ENCODE data around the gene GPR3. TPM values are rescaled to one million over a fixed set of nuclear protein-coding genes. Genes with fewer than 3 reads are reported as not detected.

GPR3 gene
- total RNA-seq, 1 experiment from 2014 or later: 0.95 TPM

GRCh38 chr1:27377760-27378495, 14.5 kb upstream of the GPR3 start:
- ChIA-PET CTCF (interaction anchor here (0.6 kb wide), 1 partner anchor 11 kb away, joined by 3 read pairs; no protein-coding TSS in a partner anchor), POLR2A (interaction anchor here (0.6 kb wide), 1 partner anchor 34 kb away, joined by 4 read pairs; no protein-coding TSS in a partner anchor)
- Histone ChIP-seq H3K4me1 (ENCODE audit: control insufficient read depth, insufficient read depth, low read length) (no peaks in the 10 kb centered on the region), H3K36me3 (ENCODE audit: control insufficient read depth, insufficient read depth, low read length) (no peaks in the 10 kb centered on the region), H3K4me3 (ENCODE audit: low read depth in 2 of 2, low read length in 2 of 2) (no peak overlapping the region), H3K9me3 (ENCODE audit: control insufficient read depth, insufficient read depth, low read depth, low read length) (no peaks in the 10 kb centered on the region), H3K27ac (ENCODE audit: low read length) (no peak overlapping the region), H3K27me3 (ENCODE audit: control insufficient read depth, insufficient read depth, low read length) (no peaks in the 10 kb centered on the region)
- no peak for DNase-seq (ENCODE audit: low read depth, low spot score)
- intact Hi-C loops (cut with micrococcal nuclease; ENCODE audit: unreplicated experiment): no loop called here
- no TSS peak for BruUV-seq (replicated peaks)
- ATAC-seq: no peak
- no peak for TF ChIP-seq REST (IDR thresholded peaks at IDR 0.05; ENCODE audit: insufficient read depth in 1 of 2, low read depth in 2 of 2, low read length in 1 of 2)
- TF ChIP-seq CTCF (IDR thresholded peaks at IDR 0.05): no peak
- no peak for TF ChIP-seq TCF7L2 (IDR thresholded peaks at IDR 0.05; ENCODE audit: low read depth, low read length)
- TF ChIP-seq POLR2AphosphoS5 (IDR thresholded peaks at IDR 0.05; ENCODE audit: low read depth, low read length): no peak
- no peak for TF ChIP-seq SIN3A (IDR thresholded peaks at IDR 0.05; ENCODE audit: borderline replicate concordance, insufficient read depth, low read depth, low read length)
- in situ Hi-C loops (cut with HindIII; ENCODE audit: low pct_unique_long_range_greater_than_20kb, low sequenced_read_pairs): no loop called here

- Histone ChIP-seq H3K27ac (ENCODE audit: low read length) (no peak overlapping the region), H3K4me1 (ENCODE audit: control insufficient read depth, insufficient read depth, low read length) (no peaks in the 10 kb centered on the region), H3K4me3 (ENCODE audit: low read depth in 2 of 2, low read length in 2 of 2) (no peak overlapping the region), H3K9me3 (ENCODE audit: control insufficient read depth, insufficient read depth, low read depth, low read length) (no peaks in the 10 kb centered on the region), H3K27me3 (ENCODE audit: control insufficient read depth, insufficient read depth, low read length) (no peaks in the 10 kb centered on the region), H3K36me3 (ENCODE audit: control insufficient read depth, insufficient read depth, low read length) (no peaks in the 10 kb centered on the region)
- ChIA-PET CTCF (no interaction called here), POLR2A (no interaction called here)
- ATAC-seq (no peak), DNase-seq (ENCODE audit: low read depth, low spot score) (no peak)
- BruUV-seq (replicated peaks): no TSS peak
- in situ Hi-C loops (cut with HindIII; ENCODE audit: low pct_unique_long_range_greater_than_20kb, low sequenced_read_pairs) (no loop called here), intact Hi-C loops (cut with micrococcal nuclease; ENCODE audit: unreplicated experiment) (no loop called here)
- no peak for TF ChIP-seq POLR2AphosphoS5 (IDR thresholded peaks at IDR 0.05; ENCODE audit: low read depth, low read length)
- no peak for TF ChIP-seq SIN3A (IDR thresholded peaks at IDR 0.05; ENCODE audit: borderline replicate concordance, insufficient read depth, low read depth, low read length)
- TF ChIP-seq TCF7L2 (IDR thresholded peaks at IDR 0.05; ENCODE audit: low read depth, low read length): no peak
- TF ChIP-seq CTCF (IDR thresholded peaks at IDR 0.05): no peak
- no peak for TF ChIP-seq REST (IDR thresholded peaks at IDR 0.05; ENCODE audit: insufficient read depth in 1 of 2, low read depth in 2 of 2, low read length in 1 of 2)
These were observed 12.8 kb upstream of the GPR3 start for GRCh38 chr1:27379564-27380122.

Measured in Panc1 (cell line).